GM19328 (cell line): ENCODE data around the gene PTPRU.

ENCODE experiments used
- ATAC-seq: cut with Tn5 transposase; IDR thresholded peaks from one replicate; pipeline ENCODE4 v1.9.1; 2021; ENCODE audit warnings: mild to moderate bottlenecking, moderate library complexity; ENCODE audit not compliant: unreplicated experiment

Gene PTPRU

DNA sequence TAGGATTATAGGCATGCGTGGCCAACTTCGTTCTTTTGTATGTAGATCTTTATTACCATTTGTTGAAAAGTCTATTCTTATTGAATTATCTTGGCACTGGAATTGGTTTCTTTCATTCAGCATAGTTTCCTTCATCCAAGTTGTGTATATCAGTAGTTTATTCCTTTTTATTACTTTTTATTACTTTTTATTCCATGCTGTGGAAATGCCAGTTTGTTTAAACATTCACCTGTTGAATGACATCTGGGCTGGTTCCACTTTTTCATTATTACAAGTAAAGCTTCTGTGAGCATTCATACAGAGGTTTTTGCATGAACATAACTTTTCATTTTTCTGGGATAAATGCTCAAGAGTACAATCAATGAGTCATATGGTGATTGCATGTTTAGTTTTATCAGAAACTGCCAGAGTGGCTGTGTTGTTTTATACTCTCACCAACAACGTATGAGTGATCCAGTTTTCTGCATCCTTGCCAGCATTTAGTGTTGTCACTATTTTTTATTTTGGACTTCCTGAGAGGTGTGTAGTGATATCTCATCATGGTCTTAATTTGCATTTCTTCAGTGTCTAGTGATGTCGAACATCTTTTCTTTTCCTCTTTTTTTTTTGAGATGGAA, 28.6 kb downstream of the PTPRU start:
- ATAC-seq = no peak

DNA sequence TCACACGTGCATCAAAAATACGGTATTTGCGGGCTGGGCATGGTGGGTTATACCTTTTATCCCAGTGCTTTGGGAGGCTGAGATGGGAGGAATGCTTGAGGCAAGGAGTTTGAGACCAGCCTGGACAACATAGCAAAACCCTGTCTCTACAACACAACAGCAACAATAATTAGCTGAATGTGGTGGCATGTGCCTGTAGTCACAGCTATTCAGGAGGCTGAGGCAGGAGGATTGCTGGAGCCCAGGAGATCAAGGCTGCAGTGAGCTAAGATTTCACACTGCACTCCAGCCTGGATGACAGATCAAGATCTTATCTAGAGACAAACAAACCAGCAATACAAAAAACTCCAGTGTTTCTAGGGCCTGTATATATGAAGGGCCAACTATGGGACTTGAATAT, 30.6 kb downstream of the PTPRU start:
- ATAC-seq = no peak

DNA sequence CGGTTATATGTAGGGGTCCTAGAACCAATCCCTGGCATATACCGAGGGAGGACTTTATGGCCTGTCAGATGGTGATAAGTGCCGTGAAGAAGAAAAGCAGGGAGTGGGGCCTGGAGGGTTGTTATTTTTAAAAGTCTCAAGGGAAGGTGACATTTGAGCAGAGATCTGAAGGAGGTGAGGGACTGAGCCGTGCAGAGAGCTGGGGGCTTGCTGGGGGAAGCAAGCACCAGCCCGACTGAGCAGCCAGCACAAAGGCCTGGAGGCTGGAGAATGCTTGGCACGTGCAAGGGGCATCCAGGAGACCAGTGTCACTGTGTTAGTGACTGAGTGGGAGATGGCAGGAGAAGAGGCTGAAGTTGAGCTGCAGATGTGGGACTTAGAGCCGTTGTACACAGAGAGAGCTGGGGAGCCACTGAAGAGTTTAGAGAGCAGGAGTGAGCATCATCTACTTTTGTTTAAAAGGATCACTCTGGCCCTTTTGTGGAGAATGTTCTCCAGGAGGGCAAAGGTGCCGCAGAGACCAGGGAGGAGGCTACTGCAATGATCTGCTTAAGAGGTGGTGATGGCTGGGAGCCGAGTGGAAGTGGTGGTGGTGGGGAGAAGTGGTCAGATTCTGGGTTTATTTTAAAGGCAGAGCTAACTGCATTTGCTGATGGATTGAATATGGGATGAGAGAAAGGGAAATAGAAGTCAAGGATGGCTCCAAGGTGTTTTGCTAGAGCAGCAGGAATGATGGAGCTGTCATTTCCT, 31.2 kb downstream of the PTPRU start:
- ATAC-seq = no peak

DNA sequence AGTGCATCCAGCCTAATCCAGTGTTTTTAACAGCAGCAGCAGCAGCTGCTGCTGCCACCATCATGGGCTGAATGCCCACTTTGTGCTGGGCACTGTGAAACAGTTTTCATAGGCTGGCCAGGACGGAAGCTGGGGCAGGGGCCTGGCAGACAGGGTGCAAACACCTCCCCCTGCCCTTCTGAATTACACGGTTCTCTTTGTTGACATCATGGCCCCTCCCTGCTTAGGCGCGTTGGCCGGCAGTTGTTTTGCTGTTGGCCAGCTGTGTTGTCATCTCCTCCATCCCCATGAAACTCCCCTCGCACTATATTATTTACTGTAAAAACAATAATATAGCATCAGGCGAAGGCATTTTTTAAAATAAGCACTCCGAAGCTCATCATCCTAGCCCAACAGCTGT, 33.1 kb downstream of the PTPRU start:
- ATAC-seq = no peak

DNA sequence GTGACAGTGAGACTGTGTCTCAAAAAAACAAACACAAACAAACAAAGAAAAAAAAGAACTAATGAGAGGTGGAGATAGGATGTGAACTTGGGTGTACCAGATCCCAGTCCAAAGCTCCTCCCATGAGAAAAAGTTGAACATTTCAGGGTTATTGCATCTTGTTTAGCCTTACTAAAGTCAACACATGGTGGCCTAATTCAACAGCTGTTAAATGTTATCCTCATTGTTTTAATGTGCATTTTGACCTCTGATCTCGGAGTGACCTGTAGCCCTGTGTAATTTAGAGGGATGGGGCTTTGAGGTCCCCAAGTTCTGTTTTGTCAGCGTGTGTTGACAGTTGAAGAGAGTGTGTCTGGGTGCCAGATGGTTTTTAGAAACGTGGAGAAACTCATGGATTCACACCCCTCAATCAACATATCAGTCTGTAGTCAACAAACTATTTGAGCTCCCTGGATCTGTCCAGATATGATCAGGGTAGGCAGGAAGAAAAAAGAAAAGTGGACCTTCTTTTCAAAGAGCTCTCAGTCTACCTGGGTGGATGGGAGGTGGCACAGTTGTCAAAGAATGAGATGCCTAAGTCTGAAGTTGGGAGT, 34.7 kb downstream of the PTPRU start:
- ATAC-seq = no peak

DNA sequence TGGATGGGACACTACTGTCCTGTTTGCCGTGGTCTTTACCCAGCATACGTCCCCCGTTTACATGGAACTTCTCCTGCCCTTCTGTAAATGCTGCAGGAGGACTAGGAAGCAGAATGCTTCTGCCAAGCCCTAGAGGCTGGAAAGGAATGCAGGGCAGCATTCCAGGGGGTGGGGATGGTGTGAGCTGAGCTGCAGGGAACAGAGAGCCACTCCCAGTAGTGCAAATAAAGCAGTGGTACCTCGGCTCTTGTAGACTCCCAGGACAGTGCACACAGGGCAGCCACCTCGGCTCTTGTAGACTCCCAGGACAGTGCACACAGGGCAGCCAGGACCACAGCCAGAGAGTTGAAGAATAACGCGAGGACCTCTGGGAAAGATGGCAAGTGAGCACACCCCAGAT, 35.4 kb downstream of the PTPRU start:
- ATAC-seq = no peak

DNA sequence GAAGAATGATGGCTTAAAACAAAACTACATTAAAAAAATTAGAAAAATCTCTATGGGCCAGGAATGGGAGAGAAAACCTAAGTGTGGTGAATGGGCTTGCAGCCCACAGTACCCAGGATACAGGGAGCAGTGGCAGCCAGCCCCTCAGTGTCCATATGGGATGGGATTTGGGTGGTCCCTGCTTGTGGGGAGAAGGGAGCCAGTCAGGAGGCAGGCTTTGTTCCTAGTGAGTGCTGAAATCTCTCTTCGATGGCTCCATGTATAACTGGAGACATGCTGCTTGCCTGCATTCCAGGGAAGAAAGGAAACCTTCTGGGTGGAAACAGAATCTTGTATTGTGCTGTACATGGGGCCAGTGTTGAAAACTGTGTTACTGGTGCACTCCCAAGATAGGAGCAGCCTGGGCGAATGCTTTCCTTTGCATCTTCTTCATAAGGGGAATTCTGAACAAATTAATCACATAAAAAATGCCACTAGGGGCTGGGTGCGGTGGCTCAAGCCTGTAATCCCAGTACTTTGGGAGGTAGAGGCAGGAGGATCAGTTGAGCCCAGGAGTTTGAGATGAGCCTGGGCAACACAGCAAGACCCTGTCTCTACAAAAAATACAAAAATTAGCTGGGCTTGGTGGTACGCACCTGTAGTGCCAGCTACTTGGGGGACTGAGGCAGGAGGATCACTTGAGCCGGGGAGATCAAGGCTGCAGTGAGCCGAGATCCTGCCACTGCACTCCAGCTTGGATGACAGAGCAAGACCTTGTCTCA, 36.0 kb downstream of the PTPRU start:
- no peak for ATAC-seq

DNA sequence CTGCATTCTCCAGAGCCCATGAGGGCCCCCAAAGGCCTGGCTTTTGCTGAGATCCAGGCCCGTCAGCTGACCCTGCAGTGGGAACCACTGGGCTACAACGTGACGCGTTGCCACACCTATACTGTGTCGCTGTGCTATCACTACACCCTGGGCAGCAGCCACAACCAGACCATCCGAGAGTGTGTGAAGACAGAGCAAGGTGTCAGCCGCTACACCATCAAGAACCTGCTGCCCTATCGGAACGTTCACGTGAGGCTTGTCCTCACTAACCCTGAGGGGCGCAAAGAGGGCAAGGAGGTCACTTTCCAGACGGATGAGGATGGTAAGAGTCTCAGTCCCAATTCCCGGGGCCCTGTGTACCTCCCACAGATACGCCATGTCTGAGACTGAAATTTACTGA, 39.1 kb downstream of the PTPRU start:
- ATAC-seq = no peak

DNA sequence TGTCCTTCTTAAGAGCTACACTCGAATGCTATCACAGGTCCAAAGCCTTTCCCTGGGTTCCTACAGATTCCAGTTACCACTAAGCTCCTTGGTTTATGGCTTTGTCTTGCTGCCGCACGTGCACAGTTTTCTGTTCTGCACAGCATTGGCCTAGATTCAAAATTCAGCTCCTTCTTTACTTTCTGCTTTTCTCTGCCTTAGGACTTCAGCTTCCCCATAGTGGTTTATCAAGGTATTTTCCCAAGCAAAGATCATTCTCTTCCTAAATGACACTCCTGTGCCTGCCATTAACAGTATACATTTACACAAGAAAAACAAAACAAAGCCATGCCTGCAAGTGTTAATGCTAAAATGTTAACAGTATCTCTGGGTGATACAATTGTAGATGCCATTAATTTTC, 41.8 kb downstream of the PTPRU start:
- no peak for ATAC-seq

DNA sequence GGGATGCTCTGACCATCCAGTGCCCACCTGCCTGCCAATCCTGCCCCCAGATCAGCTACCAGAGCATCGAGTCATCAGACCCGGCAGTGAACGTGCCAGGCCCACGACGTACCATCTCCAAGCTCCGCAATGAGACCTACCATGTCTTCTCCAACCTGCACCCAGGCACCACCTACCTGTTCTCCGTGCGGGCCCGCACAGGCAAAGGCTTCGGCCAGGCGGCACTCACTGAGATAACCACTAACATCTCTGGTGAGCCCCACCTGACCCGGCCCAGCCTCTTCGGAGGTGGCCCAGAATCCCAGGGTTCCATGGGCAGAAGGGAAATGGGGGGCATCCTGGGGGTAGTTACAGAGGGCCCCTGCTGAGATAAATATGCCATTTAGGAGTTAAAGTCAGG, 43.1 kb downstream of the PTPRU start:
- ATAC-seq = no peak

DNA sequence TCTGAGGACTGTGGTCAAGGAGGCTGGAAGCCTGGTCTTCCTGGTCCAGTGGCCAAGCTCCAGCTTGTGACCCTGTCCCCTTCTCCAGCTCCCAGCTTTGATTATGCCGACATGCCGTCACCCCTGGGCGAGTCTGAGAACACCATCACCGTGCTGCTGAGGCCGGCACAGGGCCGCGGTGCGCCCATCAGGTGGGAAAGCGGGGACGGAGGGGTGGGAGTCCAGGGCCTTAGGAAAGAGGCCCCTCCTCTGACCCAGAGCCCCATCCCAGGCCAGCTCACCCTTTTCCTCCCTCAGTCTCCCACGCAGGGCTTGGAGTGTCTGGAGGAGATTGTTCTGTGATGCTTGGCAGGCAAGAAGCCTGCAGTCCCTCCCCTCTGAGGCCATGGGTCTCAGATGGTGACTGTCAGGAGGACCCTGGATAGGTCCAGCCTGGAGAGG, 43.6 kb downstream of the PTPRU start:
- no peak for ATAC-seq

DNA sequence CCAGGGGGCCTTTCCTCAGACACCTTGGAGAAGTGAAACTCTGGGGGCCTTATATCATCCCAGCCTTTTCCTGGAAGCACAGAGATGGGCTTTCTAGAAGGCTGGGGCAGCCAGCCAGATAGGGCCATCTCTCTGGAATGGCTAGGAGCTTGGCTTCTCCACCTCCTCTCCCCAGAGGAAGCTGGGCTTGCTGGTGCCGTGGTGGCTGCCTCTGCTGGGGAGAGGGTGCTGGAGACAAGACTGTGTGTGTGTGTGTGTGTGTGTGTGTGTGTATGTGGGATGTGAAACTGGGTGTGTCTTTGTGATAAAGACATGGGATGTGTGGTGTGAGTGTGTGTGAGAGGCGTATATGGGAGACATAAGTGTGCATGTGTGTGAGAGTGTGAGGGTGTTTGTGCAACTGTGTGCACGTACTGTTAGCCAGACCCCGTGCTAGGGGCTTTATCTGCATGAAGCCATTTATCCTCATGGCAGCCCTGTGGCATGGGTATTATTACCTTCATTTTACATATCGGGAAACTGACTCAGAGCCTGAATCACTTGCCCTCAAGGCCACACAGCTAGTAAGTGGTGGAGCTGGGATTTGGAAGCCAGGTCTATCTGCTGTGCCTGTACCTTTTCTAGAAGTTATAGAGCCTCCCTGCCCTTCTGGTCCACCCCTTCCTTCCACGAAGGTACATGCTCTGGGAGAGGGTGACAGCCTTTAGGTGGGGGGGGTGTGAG, 44.2 kb downstream of the PTPRU start:
- no peak for ATAC-seq

DNA sequence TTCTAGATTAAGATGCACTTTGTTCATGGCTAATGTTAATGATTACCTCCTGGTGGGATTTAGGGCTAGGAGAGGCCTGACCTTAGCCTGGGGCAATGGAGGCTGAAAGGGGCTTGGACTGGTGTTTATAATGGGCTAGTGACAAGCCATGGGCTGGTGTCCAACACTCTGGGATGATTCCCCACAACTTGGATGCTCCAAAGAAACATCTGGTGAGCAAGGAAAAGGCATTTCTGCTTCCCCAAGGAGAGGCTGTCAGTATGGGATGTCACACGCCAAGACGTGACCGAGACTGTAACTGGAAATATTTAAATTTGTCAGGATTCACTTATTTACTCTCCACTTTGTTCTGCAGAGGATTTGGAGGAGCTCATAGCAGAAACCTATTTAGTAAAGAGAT, 45.2 kb downstream of the PTPRU start:
- no peak for ATAC-seq

DNA sequence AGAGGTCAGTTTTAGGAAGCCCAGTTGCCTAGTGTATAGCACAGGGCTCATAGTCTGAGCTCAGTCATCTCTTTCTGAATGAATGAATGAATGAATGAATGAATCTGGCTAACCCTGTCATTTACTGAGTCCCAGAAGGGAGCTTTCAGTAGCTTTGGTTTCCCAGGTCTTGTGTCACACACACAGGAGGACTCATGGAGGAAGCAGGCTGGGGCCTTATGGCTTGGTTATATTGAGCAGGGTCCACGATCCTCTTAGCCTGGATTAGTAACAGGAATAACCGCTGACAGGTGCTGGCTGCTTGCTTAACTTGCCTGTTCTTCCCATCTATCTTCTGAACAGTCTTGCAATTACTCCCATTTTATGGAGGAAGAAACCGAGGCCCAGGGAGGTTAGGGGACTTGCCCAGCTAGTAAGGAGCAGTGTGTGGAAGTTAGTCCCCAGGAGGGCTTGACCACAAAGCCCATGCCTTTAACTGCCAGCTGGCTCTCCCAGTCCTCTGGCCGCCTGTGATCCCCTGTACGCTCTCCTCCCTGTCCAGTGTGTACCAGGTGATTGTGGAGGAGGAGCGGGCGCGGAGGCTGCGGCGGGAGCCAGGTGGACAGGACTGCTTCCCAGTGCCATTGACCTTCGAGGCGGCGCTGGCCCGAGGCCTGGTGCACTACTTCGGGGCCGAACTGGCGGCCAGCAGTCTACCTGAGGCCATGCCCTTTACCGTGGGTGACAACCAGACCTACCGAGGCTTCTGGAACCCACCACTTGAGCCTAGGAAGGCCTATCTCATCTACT, 46.0 kb downstream of the PTPRU start:
- ATAC-seq = no peak

DNA sequence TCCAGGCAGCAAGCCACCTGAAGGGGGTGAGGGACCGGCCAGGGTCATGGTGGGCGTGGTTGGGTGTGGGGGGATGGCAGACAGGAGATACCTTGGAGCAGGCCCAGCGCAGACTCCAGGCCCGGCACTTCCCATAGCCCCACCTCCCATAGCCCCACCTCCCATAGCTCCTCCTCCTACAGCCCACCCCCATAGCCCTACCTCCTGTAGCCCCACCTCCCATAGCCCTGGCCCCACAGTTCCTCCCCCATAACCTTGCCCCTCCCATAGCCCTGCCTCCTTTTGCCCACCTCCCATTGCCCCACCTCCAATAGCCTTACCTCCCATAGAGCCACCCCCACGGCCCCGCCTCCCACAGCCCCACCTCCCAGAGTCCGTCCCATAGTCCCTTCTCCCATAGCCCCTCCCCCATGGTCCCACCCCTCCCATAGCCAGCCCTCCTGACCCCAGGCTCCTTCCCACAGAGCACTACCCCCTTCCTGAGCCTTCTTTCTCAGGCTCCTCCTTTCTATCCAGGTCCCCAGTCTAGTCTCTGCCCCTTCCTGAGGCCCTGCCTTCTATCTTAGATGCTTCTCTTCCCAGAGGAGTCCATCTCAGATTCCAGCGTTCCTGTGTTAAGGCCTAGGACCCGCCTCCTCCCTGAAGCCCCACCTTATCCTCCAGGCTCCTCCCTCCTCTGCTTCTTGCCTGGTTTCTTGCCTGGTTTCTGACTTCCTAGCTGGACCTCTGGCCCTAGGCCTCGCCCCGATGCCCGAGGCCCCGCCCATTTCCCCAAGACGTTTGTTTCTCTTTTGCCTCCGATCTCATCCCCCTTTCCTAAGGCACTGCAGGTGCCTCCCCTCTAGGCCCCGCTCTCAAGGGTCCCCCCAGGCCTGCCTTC, 46.8 kb downstream of the PTPRU start:
- ATAC-seq = no peak

DNA sequence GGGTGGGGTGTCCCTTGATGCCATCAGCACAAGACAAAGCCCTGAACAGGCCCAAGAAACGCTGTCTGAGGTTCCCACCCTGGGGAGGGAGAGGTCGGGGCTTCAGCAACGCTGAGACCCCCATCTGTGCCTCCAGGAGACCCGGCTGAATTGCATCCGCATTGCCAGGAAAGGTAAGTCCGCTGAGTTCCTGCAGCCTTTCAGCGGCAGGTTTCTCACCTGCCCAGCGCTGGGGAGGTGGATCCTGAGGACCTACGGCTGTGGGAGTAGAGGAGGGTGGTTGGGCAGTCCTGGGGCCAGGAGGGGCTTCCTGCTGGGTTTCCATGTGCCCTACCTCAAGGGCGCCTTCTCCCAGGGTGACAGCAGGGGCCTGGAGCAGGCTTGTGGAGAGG, 47.5 kb downstream of the PTPRU start:
- no peak for ATAC-seq

DNA sequence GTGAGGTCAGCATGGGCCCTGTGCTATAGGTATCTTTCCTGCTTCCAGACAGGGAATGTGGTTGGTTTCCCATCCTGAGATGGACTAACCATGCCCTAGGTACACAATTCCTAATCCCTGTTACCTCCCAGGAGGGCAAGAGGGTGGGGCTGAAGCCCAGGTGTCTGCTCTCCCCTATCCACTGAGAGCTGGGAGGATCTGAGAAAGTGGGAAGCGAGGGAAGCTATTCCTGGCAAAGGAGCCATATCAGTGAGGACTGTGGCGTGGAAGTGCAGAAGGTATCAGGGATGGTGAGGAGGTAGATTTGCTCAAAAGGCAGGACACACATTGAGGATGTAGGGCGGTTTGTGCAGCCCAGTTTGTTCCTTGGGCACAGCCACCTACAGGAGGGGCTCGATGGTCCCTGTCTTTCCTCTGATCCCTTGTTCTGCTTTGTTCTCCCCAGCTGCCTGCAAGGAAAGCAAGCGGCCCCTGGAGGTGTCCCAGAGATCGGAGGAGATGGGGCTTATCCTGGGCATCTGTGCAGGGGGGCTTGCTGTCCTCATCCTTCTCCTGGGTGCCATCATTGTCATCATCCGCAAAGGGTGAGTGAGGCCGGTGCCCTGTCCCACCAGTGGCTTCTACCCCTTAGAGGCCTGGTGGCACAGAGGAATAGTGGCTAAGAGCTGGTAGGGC, 48.1 kb downstream of the PTPRU start:
- no peak for ATAC-seq

DNA sequence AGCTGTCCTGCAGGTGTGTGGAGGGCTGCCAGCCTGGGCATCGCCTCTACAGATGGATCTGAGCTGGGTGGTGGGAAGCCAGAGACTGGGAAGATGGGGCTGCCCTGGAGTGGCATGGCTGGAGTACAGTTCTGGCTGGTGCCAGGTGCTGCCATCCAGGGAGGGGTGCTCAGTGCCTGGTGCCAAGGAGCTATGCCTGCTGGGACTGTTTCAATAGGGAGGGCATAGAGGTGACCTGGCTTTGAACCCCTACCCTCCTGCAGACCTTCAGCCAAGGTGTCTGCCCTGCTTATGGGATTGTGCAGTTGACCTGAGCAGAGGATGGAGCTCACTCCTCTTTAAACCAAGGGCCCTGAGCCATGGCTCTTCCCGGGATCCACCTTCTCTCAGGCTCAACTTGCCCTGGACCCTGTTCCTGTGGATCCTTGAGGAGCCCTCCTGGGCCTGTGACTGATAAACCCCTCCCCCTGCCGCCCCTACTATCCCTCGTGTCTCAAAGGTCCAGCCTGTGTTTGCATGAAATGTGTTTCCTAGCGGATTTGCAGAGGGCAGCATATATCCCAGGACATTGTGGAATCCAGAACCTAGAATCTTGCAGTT, 48.7 kb downstream of the PTPRU start:
- ATAC-seq = no peak
